SU-DHL-6 (cell line): Measurements from ENCODE around the gene ARHGAP26.

Experiments
- H2AFZ ChIP-seq: fragments of 200-600 bp; sonication (generic); 2 replicates; pipeline ENCODE4 v1.6.1; 2014; ENCODE audit warnings: low read depth, mild to moderate bottlenecking, moderate library complexity, mixed read lengths, antibody characterized with exemption, low read length; ENCODE audit not compliant: severe bottlenecking
- H3F3A ChIP-seq: fragments of 200-600 bp; shearing (Covaris generic); 2 replicates; pipeline ENCODE4 v1.6.0; 2016; ENCODE audit warnings: antibody characterized with exemption, mild to moderate bottlenecking; ENCODE audit not compliant: insufficient read depth
- H3K27ac ChIP-seq: fragments of 200-600 bp; sonication (generic); 2 replicates; pipeline ENCODE4 v1.5.1; 2016; ENCODE audit warnings: low read depth, mild to moderate bottlenecking, low read length, moderate library complexity, mixed read lengths
- H3K27me3 ChIP-seq: fragments of 200-600 bp; sonication (generic), shearing (Covaris generic); 2 replicates; pipeline ENCODE4 v1.6.0; 2014; ENCODE audit warnings: mild to moderate bottlenecking, low read length
- H3K36me3 ChIP-seq: fragments of 200-600 bp; sonication (generic); 2 replicates; pipeline ENCODE4 v1.6.1; 2014; ENCODE audit warnings: mild to moderate bottlenecking, low read length, mixed read lengths
- H3K4me2 ChIP-seq: fragments of 300-600, 200-600 bp; shearing (Covaris generic), sonication (generic); 2 replicates; pipeline ENCODE4 v1.6.0; 2014; ENCODE audit warnings: low read length, low read depth, mild to moderate bottlenecking; ENCODE audit not compliant: poor library complexity, severe bottlenecking
- H3K4me3 ChIP-seq: fragments of 200-600 bp; sonication (generic); 2 replicates; pipeline ENCODE4 v1.5.1; 2014; ENCODE audit warnings: antibody characterized with exemption, low read length, mild to moderate bottlenecking, mixed read lengths; ENCODE audit not compliant: insufficient read depth, poor library complexity, severe bottlenecking
- H3K79me2 ChIP-seq: fragments of 200-600 bp; sonication (generic); 2 replicates; pipeline ENCODE4 v1.6.1; 2014; ENCODE audit warnings: mild to moderate bottlenecking, low read length, moderate library complexity; ENCODE audit not compliant: insufficient read depth
- H3K9ac ChIP-seq: fragments of 200-600 bp; sonication (generic); 2 replicates; pipeline ENCODE4 v1.7.0; 2014; ENCODE audit warnings: mild to moderate bottlenecking, low read length
- H3K9me2 ChIP-seq: fragments of 200-600 bp; sonication (generic); replicated peaks from 2 replicates; pipeline ENCODE4 v1.6.1; 2014; ENCODE audit warnings: low read length; ENCODE audit not compliant: insufficient read depth
- H3K9me3 ChIP-seq: fragments of 200-600 bp; sonication (generic); 2 replicates; pipeline ENCODE4 v1.6.1; 2014; ENCODE audit warnings: low read length, mixed read lengths; ENCODE audit not compliant: insufficient read depth
- H4K20me1 ChIP-seq: fragments of 200-600 bp; sonication (generic); 2 replicates; pipeline ENCODE4 v1.6.1; 2014; ENCODE audit warnings: low read depth, mild to moderate bottlenecking, antibody characterized with exemption, low read length, moderate library complexity, mixed read lengths
- CTCF ChIP-seq: fragments of 200-600 bp; sonication (generic); IDR thresholded peaks from one replicate; pipeline ENCODE4 v1.5.1; 2017; ENCODE audit warnings: antibody characterized with exemption, mild to moderate bottlenecking, low read length, moderate library complexity; ENCODE audit not compliant: insufficient read depth, poor library complexity, severe bottlenecking
- EZH2phosphoT487 ChIP-seq: fragments of 200-600 bp; sonication (generic), shearing (Covaris generic); conservative IDR thresholded peaks from 2 replicates; pipeline ENCODE4 v1.6.1; 2018; ENCODE audit warnings: mild to moderate bottlenecking, antibody characterized with exemption, low read length, moderate library complexity, mixed read lengths

ARHGAP26 gene

GRCh38 chr5:143064676-143065075 is 294.5 kb downstream of the ARHGAP26 start:
- TF ChIP-seq EZH2phosphoT487: no peak
- no peak for TF ChIP-seq CTCF
- Histone ChIP-seq H2AFZ (no peak overlapping the region), H3K4me2 (no peak overlapping the region), H3F3A (no peaks in the 10 kb centered on the region), H3K9ac (no peak overlapping the region), H3K4me3 (no peak overlapping the region), H3K9me2 (no peaks in the 10 kb centered on the region), H3K36me3 (no peaks in the 10 kb centered on the region), H4K20me1 (no peaks in the 10 kb centered on the region), H3K9me3 (no peaks in the 10 kb centered on the region), H3K27ac (no peak overlapping the region), H3K27me3 (no peaks in the 10 kb centered on the region), H3K79me2 (no peaks in the 10 kb centered on the region)

GRCh38 chr5:143065185-143065965 is 295.2 kb downstream of the ARHGAP26 start:
- Histone ChIP-seq H3K27ac (no peak overlapping the region), H2AFZ (no peak overlapping the region), H3K79me2 (no peaks in the 10 kb centered on the region), H3K27me3 (no peaks in the 10 kb centered on the region), H3F3A (no peaks in the 10 kb centered on the region), H4K20me1 (no peaks in the 10 kb centered on the region), H3K9ac (no peak overlapping the region), H3K4me2 (no peak overlapping the region), H3K36me3 (no peaks in the 10 kb centered on the region), H3K9me3 (no peaks in the 10 kb centered on the region), H3K4me3 (no peak overlapping the region), H3K9me2 (no peaks in the 10 kb centered on the region)
- TF ChIP-seq EZH2phosphoT487 (no peak), CTCF (no peak)

- Histone ChIP-seq H3K27ac (no peak overlapping the region), H3F3A (no peaks in the 10 kb centered on the region), H3K79me2 (no peaks in the 10 kb centered on the region), H3K4me2 (no peak overlapping the region), H3K9ac (no peak overlapping the region), H3K4me3 (no peak overlapping the region), H3K27me3 (no peaks in the 10 kb centered on the region), H3K9me2 (no peaks in the 10 kb centered on the region), H4K20me1 (no peaks in the 10 kb centered on the region), H2AFZ (no peak overlapping the region), H3K36me3 (no peaks in the 10 kb centered on the region), H3K9me3 (no peaks in the 10 kb centered on the region)
- TF ChIP-seq EZH2phosphoT487: no peak
- no peak for TF ChIP-seq CTCF
These were observed 295.9 kb downstream of the ARHGAP26 start for GRCh38 chr5:143065996-143066522.
